Measurements from ENCODE around the gene PRKACG.
"Not testable (repeated sequence)": the region's sequence is repeated elsewhere in the genome, so short reads cannot be mapped to it uniquely, and the experiment has no call there.

PRKACG gene

DNA sequence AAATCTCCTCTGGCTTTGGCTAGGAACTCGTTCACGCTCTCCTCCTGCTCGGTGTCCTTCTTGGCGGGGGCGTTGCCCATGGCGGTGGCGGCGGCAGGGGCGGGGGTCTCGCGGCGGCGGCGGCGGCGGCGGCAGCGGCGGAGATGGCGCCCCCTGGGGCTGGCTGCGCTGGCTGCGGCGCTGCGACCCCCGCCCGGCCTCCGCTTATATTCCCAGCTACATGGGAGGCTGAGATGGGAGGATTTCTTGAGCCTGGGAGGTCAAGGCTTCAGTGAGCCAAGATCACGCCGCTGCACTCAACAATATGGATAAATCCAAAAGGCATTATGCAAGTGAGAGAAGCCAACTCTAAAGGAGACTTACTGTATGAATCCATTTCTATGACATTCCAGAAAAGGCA, at the start of gene PRKACG:
PRKACG (minus strand) TSS at position 101 of the 400 bp plus-strand sequence; CDS start at position 80, 21 bp downstream.
- H3K27ac ChIP-seq (ENCODE audit: low read depth, low read length): no peak within 1 kb of the TSS
- no peaks in the 10 kb centered on the region for H3K36me3 ChIP-seq (ENCODE audit: control insufficient read depth, insufficient read depth, low read length)
- H3K27me3 ChIP-seq (ENCODE audit: control insufficient read depth, insufficient read depth, low read length): no peaks in the 10 kb centered on the region
- H3K4me3 ChIP-seq (ENCODE audit: low read length): no peak within 1 kb of the TSS
- H3K9ac ChIP-seq (ENCODE audit: low read length): no peak within 1 kb of the TSS
- no peaks in the 10 kb centered on the region for H3K4me1 ChIP-seq (ENCODE audit: control insufficient read depth, insufficient read depth, low read length)

DNA sequence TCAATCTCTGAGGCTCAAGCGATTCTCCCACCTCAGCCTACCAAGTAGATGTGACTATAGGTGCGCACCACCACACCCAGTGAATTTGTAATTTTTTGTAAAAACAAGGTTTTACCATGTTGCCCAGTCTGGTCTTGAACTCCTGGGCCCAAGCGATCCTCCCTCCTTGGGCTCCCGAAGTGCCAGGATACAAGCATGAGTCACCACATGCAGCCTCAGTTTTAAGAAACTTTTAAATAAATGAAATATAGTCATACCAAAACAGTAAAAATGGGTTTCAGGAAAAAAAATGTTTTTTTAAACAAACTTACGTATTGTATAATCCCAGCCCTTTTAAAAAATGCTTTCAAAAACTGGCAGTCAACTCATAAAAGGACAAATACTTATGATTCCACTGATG, 48.3 kb upstream of the PRKACG start:
- no peak overlapping the region for H3K9ac ChIP-seq (ENCODE audit: low read length)
- no peak overlapping the region for H3K4me3 ChIP-seq (ENCODE audit: low read length)
- no peak overlapping the region for H3K27ac ChIP-seq (ENCODE audit: low read depth, low read length)
- no peaks in the 10 kb centered on the region for H3K4me1 ChIP-seq (ENCODE audit: control insufficient read depth, insufficient read depth, low read length)
- H3K27me3 ChIP-seq (ENCODE audit: control insufficient read depth, insufficient read depth, low read length): no peaks in the 10 kb centered on the region
- H3K36me3 ChIP-seq (ENCODE audit: control insufficient read depth, insufficient read depth, low read length): peaks cover 2% of the 10 kb centered on the region

DNA sequence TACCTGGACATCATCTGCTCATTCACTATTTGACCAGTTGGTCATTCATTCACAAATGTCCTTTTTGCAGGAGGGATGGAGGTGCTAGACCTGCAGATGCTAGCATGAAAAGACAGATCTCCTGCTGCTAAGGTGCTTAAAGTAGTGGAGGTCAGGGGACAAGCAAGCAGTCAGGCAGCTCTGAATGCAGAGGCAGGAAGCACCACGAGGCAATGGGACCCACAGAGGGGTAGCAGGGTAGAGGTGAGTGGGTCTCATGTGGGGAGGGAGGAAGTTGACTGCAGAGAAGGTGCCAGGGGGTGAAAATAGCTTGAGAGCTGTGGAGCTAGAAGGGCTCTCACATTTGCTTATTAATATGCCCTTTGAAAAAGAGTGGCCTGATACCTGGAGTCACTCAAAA, 46.9 kb upstream of the PRKACG start:
- H3K4me3 ChIP-seq (ENCODE audit: low read length): no peak overlapping the region
- no peak overlapping the region for H3K9ac ChIP-seq (ENCODE audit: low read length)
- peaks cover 2% of the 10 kb centered on the region for H3K36me3 ChIP-seq (ENCODE audit: control insufficient read depth, insufficient read depth, low read length)
- no peak overlapping the region for H3K27ac ChIP-seq (ENCODE audit: low read depth, low read length)
- H3K27me3 ChIP-seq (ENCODE audit: control insufficient read depth, insufficient read depth, low read length): no peaks in the 10 kb centered on the region
- H3K4me1 ChIP-seq (ENCODE audit: control insufficient read depth, insufficient read depth, low read length): no peaks in the 10 kb centered on the region

DNA sequence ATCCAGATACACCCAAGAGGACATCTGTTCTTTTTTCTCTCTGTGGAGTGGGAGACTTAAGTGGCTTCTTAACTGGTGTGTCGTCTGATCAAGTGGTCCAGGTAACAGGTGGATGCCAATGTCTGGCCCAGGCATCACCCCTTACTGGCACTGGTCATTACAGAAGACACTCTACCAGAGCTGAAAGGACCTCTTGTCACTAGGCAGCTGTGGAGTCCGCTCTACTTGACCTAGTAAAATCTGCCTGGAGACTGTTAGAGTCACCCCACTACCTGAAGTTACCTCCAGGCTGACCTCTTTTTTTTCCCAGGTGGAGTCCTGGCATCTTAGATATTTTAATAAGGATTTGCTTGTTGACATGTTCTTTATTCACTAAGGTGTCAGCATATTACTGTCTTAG, 44.2 kb upstream of the PRKACG start:
- no peaks in the 10 kb centered on the region for H3K27me3 ChIP-seq (ENCODE audit: control insufficient read depth, insufficient read depth, low read length)
- no peak overlapping the region for H3K9ac ChIP-seq (ENCODE audit: low read length)
- H3K4me1 ChIP-seq (ENCODE audit: control insufficient read depth, insufficient read depth, low read length): no peaks in the 10 kb centered on the region
- no peak overlapping the region for H3K27ac ChIP-seq (ENCODE audit: low read depth, low read length)
- no peaks in the 10 kb centered on the region for H3K36me3 ChIP-seq (ENCODE audit: control insufficient read depth, insufficient read depth, low read length)
- H3K4me3 ChIP-seq (ENCODE audit: low read length): no peak overlapping the region

DNA sequence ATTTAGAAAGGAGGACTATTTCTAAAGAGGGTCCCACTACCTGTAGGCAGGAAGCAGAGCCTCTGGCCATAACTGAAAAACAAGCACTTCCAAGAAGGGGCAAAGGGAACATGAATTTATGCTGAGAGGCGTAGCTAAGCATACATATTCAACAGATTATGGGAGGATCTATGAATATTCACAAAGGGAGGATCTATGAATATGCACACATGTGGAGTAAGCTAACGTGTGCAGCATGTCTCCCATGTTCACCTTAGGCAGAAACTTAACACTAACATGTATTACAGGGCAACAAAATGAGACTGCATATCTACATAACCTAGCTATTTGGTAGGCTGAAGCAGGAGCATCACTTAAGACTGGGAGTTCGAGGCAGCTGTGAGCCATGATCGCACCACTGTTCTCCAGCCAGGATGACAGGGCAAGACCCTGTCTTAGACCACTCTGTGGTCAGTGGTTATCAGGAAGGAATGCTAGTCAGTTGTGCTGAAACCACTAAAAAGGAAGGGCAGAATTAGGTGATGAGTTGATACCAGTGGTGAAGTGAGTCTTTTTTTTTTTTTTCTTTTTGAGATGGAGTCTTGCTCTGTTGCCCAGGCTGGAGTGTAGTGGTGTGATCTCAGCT, 42.4 kb upstream of the PRKACG start:
- Histone ChIP-seq H3K27ac (ENCODE audit: low read depth, low read length) (no peak overlapping the region), H3K4me1 (ENCODE audit: control insufficient read depth, insufficient read depth, low read length) (no peaks in the 10 kb centered on the region), H3K9ac (ENCODE audit: low read length) (no peak overlapping the region), H3K36me3 (ENCODE audit: control insufficient read depth, insufficient read depth, low read length) (no peaks in the 10 kb centered on the region), H3K4me3 (ENCODE audit: low read length) (no peak overlapping the region), H3K27me3 (ENCODE audit: control insufficient read depth, insufficient read depth, low read length) (no peaks in the 10 kb centered on the region)

DNA sequence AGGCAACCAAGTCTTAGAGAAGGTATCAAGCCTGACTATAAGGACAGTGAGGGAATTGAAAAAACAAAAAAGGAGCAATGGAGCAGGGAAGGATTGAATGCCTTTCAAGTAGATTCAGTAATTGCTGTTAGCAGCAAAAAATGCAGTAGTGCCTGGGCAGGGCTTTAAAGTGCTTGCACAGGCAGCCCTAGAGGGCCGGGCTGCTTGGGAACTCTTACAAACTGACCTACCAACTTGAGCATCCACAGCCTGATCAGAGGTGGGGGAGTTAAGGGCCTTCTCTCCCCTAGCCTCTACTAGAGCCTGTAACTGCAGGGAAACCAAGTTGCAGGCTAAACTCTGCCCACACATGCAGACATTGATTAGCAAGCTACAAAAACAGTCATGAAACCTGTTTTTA, 41.1 kb upstream of the PRKACG start:
- H3K9ac ChIP-seq (ENCODE audit: low read length): no peak overlapping the region
- no peak overlapping the region for H3K27ac ChIP-seq (ENCODE audit: low read depth, low read length)
- no peaks in the 10 kb centered on the region for H3K27me3 ChIP-seq (ENCODE audit: control insufficient read depth, insufficient read depth, low read length)
- H3K36me3 ChIP-seq (ENCODE audit: control insufficient read depth, insufficient read depth, low read length): no peaks in the 10 kb centered on the region
- no peaks in the 10 kb centered on the region for H3K4me1 ChIP-seq (ENCODE audit: control insufficient read depth, insufficient read depth, low read length)
- no peak overlapping the region for H3K4me3 ChIP-seq (ENCODE audit: low read length)

DNA sequence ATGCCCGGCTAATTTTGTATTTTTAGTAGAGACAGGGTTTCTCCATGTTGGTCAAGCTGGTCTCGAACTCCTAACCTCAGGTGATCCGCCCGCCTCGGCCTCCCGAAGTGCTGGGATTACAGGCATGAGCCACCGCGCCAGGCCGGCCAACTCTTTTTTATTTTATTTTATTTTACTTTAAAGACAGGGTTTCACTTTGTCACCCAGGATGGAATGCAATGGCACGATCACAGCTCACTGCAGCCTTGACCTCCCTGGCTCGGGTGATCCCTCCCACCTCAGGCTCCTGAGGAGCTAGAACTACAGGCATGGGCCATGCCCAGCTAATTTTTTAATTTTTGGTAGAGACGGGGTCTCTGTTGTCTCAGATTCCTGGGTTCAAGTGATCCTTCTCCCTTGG, 37.0 kb upstream of the PRKACG start:
- not testable (repeated sequence) for H3K4me3 ChIP-seq (ENCODE audit: low read length); H3K27me3 ChIP-seq (ENCODE audit: control insufficient read depth, insufficient read depth, low read length); H3K4me1 ChIP-seq (ENCODE audit: control insufficient read depth, insufficient read depth, low read length); H3K9ac ChIP-seq (ENCODE audit: low read length); H3K36me3 ChIP-seq (ENCODE audit: control insufficient read depth, insufficient read depth, low read length); H3K27ac ChIP-seq (ENCODE audit: low read depth, low read length)

DNA sequence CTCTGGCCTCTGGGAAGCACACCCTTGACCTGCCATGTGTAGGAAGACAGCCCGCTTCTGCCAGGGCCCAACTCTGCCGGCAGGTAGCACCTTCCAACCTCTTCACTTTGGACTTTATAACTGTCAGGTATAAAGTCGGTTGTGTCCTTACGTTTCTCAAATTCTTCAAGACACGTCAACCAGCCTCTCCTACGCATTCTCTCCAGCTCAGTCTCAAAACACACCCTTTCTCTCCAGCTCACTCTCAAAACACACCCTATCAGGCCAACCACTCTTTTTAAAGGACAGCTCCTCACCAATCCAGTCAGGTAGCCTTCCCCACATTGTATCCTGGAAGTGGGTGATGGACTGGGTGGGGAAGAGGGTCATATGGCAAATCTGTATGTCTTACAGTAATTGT, 35.2 kb upstream of the PRKACG start:
- Histone ChIP-seq H3K9ac (ENCODE audit: low read length) (no peak overlapping the region), H3K4me3 (ENCODE audit: low read length) (no peak overlapping the region), H3K36me3 (ENCODE audit: control insufficient read depth, insufficient read depth, low read length) (peaks cover 3% of the 10 kb centered on the region), H3K27ac (ENCODE audit: low read depth, low read length) (no peak overlapping the region), H3K27me3 (ENCODE audit: control insufficient read depth, insufficient read depth, low read length) (no peaks in the 10 kb centered on the region), H3K4me1 (ENCODE audit: control insufficient read depth, insufficient read depth, low read length) (no peaks in the 10 kb centered on the region)

DNA sequence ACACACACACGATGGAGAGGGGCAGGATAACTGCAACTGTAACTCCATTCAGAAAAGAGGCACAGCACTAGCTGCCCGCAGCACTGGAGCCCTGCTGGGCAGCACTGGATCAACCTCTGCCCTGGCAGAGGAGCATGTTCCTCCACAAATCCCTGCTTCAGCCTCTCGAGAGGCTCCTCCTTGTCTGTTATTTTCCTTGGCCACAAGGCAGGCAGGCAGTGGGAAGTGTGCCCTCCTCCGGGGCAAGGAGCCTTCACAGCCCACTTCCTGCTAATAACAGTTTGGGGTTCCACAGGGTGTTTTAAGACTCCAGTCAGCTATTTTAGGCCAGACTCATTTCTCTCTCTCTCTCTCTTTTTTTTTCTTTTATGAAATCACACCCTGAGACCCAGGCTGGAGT, 33.5 kb upstream of the PRKACG start:
- H3K36me3 ChIP-seq (ENCODE audit: control insufficient read depth, insufficient read depth, low read length): peaks cover 3% of the 10 kb centered on the region
- H3K4me3 ChIP-seq (ENCODE audit: low read length): no peak overlapping the region
- H3K9ac ChIP-seq (ENCODE audit: low read length): no peak overlapping the region

DNA sequence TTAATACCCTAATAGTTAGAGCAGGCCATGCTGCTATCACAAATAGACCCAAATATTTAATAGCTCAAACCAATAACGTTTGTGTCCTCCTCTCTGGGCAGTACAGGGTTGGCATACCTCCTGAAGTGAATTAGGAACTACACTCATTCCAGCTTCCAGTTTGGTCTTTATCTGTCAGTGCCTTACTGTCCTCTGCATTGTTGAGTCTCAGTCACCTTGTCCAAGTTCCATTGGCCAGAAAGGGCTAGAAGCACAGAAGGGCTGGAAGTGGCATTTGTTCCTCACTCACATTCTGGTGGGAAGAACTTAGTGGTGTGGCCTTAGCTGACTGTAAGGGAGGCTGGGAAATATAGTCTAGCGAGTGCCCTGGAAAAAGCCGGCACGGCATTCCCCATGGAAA, 32.8 kb upstream of the PRKACG start:
- Histone ChIP-seq H3K27ac (ENCODE audit: low read depth, low read length) (no peak overlapping the region), H3K9ac (ENCODE audit: low read length) (no peak overlapping the region)

More for the DNA sequence above, 33.5 kb upstream of the PRKACG start:
- no peak overlapping the region for H3K27ac ChIP-seq (ENCODE audit: low read depth, low read length)
- H3K27me3 ChIP-seq (ENCODE audit: control insufficient read depth, insufficient read depth, low read length): no peaks in the 10 kb centered on the region
- H3K4me1 ChIP-seq (ENCODE audit: control insufficient read depth, insufficient read depth, low read length): no peaks in the 10 kb centered on the region

DNA sequence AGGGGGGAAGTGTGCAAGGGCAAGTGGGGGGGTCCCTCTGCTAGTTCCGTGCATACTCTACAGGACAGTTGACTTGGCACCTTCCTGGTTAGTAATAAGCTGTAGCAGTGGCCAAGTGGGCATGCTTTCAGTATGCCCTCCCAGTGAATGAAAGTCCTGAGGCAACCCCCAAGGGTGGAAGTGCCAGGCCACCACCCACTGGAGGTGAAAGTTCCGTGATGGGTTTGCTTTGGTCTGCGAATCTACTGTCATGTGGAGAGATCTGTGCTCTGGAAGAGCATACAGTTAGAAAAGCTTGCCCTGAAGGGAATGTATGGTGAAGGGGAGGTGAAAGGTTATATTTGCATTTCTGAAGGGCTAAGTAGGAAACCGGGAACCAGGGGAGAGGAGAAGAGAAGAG, 31.9 kb upstream of the PRKACG start:
- Histone ChIP-seq H3K36me3 (ENCODE audit: control insufficient read depth, insufficient read depth, low read length) (peaks cover 3% of the 10 kb centered on the region), H3K4me1 (ENCODE audit: control insufficient read depth, insufficient read depth, low read length) (no peaks in the 10 kb centered on the region), H3K4me3 (ENCODE audit: low read length) (no peak overlapping the region), H3K27me3 (ENCODE audit: control insufficient read depth, insufficient read depth, low read length) (no peaks in the 10 kb centered on the region), H3K27ac (ENCODE audit: low read depth, low read length) (no peak overlapping the region), H3K9ac (ENCODE audit: low read length) (no peak overlapping the region)

More for the DNA sequence above, 32.8 kb upstream of the PRKACG start:
- Histone ChIP-seq H3K4me1 (ENCODE audit: control insufficient read depth, insufficient read depth, low read length) (no peaks in the 10 kb centered on the region), H3K36me3 (ENCODE audit: control insufficient read depth, insufficient read depth, low read length) (peaks cover 3% of the 10 kb centered on the region), H3K27me3 (ENCODE audit: control insufficient read depth, insufficient read depth, low read length) (no peaks in the 10 kb centered on the region), H3K4me3 (ENCODE audit: low read length) (no peak overlapping the region)

DNA sequence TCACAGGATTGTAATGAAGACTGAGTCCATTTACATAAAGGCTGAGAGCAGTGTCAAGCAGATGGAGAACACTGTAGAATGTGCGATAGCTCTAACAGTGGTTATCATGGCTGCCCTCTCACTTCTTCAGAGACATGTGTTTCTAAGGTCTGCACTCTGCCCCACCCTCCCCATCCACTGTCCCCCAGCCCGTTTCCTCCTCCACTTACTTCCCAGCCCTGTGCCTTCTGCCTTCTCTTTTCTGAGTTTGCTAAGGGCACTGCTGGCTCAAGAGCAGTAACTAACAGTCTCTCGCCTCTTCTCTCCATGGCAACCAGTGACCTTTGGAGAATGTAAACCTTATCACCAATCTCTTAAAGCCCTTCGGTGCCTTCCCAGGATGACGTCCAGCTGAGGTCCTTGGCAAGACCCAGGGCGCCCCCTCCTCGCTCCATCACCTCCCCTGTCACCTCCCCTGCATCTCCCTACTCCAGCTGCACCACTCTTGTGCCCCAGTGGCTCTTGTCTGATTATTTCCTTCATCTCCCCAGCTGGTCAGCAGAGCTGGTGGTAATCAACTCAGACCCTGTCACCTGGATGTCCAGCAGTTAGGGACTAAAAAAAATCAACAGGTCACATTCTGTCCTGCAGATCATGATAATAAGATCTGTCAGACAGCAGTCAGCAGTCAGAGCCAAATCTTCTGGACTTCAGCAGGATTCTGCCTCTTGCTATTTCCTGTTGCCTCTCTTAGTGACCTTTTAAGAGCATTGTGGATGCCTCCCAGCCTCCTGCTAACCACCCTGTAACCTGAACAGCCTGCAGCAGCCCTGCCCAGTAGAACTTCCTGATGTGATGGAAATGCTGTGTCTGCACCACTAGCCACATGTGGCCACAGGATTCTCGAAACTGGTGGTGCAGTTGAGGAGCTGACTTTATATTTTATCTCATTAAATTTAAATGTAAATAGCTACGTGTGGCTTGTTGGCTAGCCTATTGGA, 30.6 kb upstream of the PRKACG start:
- no peak overlapping the region for H3K4me3 ChIP-seq (ENCODE audit: low read length)
- H3K9ac ChIP-seq (ENCODE audit: low read length): no peak overlapping the region
- peaks cover 3% of the 10 kb centered on the region for H3K36me3 ChIP-seq (ENCODE audit: control insufficient read depth, insufficient read depth, low read length)
- H3K4me1 ChIP-seq (ENCODE audit: control insufficient read depth, insufficient read depth, low read length): no peaks in the 10 kb centered on the region
- H3K27me3 ChIP-seq (ENCODE audit: control insufficient read depth, insufficient read depth, low read length): no peaks in the 10 kb centered on the region
- no peak overlapping the region for H3K27ac ChIP-seq (ENCODE audit: low read depth, low read length)
